ENCODE data around the gene ADCY9. TPM values are rescaled to one million over a fixed set of nuclear protein-coding genes. Genes with fewer than 3 reads are reported as not detected.

The ADCY9 gene
- total RNA-seq, 4 donors from 2014 or later = 19.0 to 32.7 (median 29.6) TPM

GRCh38 chr16:4086153-4086552 is 30.1 kb downstream of the ADCY9 start:
- Histone ChIP-seq H3K27ac (no peak overlapping the region), H3K9me3 (no peaks in the 10 kb centered on the region), H3K4me3 (no peak overlapping the region), H3K4me1 (peaks cover 0 to 46% (median 16%) of the 10 kb centered on the region in 4 donors), H3K36me3 (no peaks in the 10 kb centered on the region), H3K27me3 (no peaks in the 10 kb centered on the region)
- WGBS, 2 donors = 88 to 93% methylated on average over 15 of the region's 15 CpGs
- no peak for DNase-seq (ENCODE audit: low spot score in 2 of 2)
- no peak for TF ChIP-seq EP300 (IDR thresholded peaks at IDR 0.05)
- TF ChIP-seq POLR2A (IDR thresholded peaks at IDR 0.05) = no peak
- TF ChIP-seq, protein P1, sequence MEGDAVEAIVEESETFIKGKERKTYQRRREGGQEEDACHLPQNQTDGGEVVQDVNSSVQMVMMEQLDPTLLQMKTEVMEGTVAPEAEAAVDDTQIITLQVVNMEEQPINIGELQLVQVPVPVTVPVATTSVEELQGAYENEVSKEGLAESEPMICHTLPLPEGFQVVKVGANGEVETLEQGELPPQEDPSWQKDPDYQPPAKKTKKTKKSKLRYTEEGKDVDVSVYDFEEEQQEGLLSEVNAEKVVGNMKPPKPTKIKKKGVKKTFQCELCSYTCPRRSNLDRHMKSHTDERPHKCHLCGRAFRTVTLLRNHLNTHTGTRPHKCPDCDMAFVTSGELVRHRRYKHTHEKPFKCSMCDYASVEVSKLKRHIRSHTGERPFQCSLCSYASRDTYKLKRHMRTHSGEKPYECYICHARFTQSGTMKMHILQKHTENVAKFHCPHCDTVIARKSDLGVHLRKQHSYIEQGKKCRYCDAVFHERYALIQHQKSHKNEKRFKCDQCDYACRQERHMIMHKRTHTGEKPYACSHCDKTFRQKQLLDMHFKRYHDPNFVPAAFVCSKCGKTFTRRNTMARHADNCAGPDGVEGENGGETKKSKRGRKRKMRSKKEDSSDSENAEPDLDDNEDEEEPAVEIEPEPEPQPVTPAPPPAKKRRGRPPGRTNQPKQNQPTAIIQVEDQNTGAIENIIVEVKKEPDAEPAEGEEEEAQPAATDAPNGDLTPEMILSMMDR (IDR thresholded peaks at IDR 0.05) = no peak

DNA sequence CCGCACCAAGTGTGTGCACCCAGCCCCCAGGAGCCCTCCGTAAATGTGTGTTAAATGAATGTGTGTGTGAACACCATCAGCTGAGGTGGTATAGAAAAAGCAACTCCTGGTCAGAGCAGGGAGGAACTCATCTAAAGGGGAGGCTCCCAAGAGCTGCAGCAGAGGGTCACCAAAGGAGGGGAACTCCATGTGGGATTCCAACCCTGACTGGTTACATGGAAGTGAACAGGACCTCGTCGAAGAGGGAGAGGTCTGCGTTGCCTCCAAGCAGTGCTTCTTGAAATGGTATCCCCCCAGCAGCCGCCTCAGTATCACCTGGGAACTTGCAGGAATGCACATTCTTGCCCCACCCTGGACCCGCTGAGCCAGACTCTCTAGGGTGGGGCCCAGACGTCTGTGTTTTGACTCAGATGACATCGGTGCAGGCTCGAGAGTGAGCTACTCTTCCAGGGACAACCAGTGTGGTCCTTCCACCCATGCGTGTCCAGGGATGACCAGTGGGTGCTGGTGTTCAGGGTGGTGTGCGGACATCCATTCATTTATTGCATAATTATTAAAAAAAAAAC is 30.8 kb downstream of the ADCY9 start:
- TF ChIP-seq POLR2A (IDR thresholded peaks at IDR 0.05) (no peak), EP300 (IDR thresholded peaks at IDR 0.05) (no peak)
- TF ChIP-seq, protein P1 (IDR thresholded peaks at IDR 0.05) = no peak
- Histone ChIP-seq H3K27me3 (no peaks in the 10 kb centered on the region), H3K4me1 (peaks cover 0 to 41% (median 17%) of the 10 kb centered on the region in 4 donors), H3K4me3 (no peak overlapping the region), H3K27ac (no peak overlapping the region), H3K36me3 (no peaks in the 10 kb centered on the region), H3K9me3 (no peaks in the 10 kb centered on the region)
- no peak for DNase-seq (ENCODE audit: low spot score in 2 of 2)
- WGBS, 2 donors = 79 to 89% methylated on average over 12 of the region's 12 CpGs

DNA sequence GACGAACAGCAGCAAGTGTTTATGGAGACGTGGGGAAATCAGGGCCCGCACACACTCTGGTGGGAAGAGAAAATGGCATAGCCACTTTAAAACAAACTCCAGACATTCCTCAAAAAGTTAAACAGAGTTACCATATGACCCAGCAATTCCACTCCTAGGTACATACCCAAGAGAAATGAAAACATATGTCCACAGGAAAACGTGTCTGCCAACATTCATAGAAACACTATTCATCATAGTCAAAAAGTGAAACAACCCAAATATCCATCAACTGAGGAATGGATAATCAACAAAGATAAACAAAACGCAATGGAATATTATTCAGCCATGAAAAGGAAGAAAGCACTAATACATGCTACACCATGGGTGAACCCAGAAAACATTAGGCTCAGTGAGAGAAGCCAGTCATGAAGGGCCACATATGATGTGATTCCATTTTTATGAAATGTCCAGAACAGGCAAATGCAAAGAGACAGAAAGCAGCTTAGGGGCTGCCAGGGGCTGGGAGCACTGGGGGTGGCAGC is 32.8 kb downstream of the ADCY9 start:
- 92 to 93% methylated on average over 5 of the region's 5 CpGs for WGBS, 2 donors
- H3K27ac ChIP-seq = no peak overlapping the region
- H3K27me3 ChIP-seq = no peaks in the 10 kb centered on the region
- peaks cover 0 to 30% (median 14%) of the 10 kb centered on the region in 4 donors for H3K4me1 ChIP-seq
- no peaks in the 10 kb centered on the region for H3K36me3 ChIP-seq
- no peak for DNase-seq (ENCODE audit: low spot score in 2 of 2)
- TF ChIP-seq, protein P1 (IDR thresholded peaks at IDR 0.05) = no peak
- TF ChIP-seq EP300 (IDR thresholded peaks at IDR 0.05) (no peak), POLR2A (IDR thresholded peaks at IDR 0.05) (no peak)
- no peak overlapping the region for H3K4me3 ChIP-seq
- H3K9me3 ChIP-seq = no peaks in the 10 kb centered on the region

DNA sequence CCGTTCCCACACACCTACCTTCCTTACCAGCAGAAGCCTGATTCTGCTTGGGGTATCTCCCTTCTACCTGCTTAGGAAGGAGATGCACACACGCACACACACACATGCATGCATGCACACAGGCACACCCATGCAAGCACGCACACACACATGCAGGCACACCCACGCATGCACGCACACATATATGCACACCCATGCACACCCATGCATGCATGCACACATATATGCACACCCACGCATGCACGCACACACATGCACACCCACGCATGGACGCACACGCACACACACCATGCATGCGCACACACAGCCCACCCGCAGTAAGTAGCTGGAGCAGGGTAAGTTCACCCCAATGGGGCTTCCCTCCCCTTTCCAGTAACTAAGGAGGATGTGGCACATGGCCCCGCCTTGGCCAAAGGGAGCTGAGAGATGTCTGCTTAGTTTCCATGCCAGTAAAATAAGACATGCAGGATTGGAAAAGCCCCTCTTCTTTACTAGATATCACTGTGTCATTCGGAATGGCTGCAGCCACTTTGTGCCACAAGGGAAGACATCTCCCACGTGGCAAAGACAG is 33.7 kb downstream of the ADCY9 start:
- 91 to 92% methylated on average over 15 of the region's 15 CpGs for WGBS, 2 donors
- Histone ChIP-seq H3K4me3 (no peak overlapping the region), H3K36me3 (no peaks in the 10 kb centered on the region), H3K4me1 (peaks cover 0 to 22% (median 14%) of the 10 kb centered on the region in 4 donors), H3K27me3 (no peaks in the 10 kb centered on the region), H3K9me3 (no peaks in the 10 kb centered on the region), H3K27ac (no peak overlapping the region)
- DNase-seq (ENCODE audit: low spot score in 2 of 2) = no peak
- no peak for TF ChIP-seq EP300 (IDR thresholded peaks at IDR 0.05)

DNA sequence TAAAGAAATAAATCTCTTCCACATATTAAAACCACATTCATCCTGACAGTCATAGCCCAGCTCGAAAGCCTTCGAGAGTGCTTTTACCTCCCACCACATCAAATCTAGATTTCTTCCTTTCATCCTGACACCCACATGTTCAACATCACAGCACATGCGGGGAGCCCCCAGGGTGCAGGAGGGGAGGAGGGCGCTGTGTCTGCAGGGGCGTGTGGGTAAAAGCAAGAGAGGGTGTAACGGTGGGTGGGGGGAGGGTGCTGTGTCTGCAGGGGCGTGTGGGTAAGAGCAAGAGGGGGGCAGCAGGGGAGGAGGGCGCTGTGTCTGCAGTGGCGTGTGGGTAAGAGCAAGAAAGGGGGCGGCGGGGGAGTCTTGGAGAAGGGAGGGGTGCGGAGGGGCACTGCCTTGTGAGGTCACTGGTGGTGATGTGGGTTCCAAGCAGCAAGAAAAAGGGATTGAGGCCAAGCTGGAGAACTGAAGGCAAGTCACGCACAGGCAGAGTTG is 34.7 kb downstream of the ADCY9 start:
- Histone ChIP-seq H3K27ac (peak overlapping the region in 2 of 4 donors; percentile 52 to 58), H3K36me3 (peaks cover 0 to 6% (median 0%) of the 10 kb centered on the region in 3 donors), H3K4me3 (no peak overlapping the region), H3K4me1 (peaks cover 0 to 20% (median 14%) of the 10 kb centered on the region in 4 donors), H3K9me3 (no peaks in the 10 kb centered on the region), H3K27me3 (no peaks in the 10 kb centered on the region)
- DNase-seq (ENCODE audit: low spot score in 2 of 2) = no peak
- TF ChIP-seq POLR2A (IDR thresholded peaks at IDR 0.05) (no peak), EP300 (IDR thresholded peaks at IDR 0.05) (no peak)
- TF ChIP-seq, protein P1 (IDR thresholded peaks at IDR 0.05) = no peak
- 30 to 32% methylated on average over 13 of the region's 13 CpGs for WGBS, 2 donors

Data from tibial nerve (tissue), 4 donors.